Glutamatergic neuron (in vitro differentiated cells): ENCODE results near the gene ABLIM1. TPM values are rescaled to one million over a fixed set of nuclear protein-coding genes. Genes with fewer than 3 reads are reported as not detected.

ENCODE experiments used
- DNase-seq: peaks from one replicate; pipeline ENCODE4 v3.0.0; 2022
- H3K27ac Mint-ChIP-seq: one replicate; pipeline ENCODE4 v1.8.0; 2020; ENCODE audit warnings: mild to moderate bottlenecking, mixed read lengths, inconsistent platforms; ENCODE audit not compliant: unreplicated experiment
- H3K27me3 Mint-ChIP-seq: one replicate; pipeline ENCODE4 v1.8.0; 2020; ENCODE audit warnings: mild to moderate bottlenecking, moderate library complexity, mixed read lengths, inconsistent platforms; ENCODE audit not compliant: unreplicated experiment
- H3K36me3 Mint-ChIP-seq: one replicate; pipeline ENCODE4 v1.8.0; 2020; ENCODE audit warnings: mild to moderate bottlenecking, mixed read lengths, inconsistent platforms; ENCODE audit not compliant: unreplicated experiment
- H3K4me1 Mint-ChIP-seq: one replicate; pipeline ENCODE4 v1.8.0; 2020; ENCODE audit warnings: mild to moderate bottlenecking, low read depth, mixed read lengths, inconsistent platforms; ENCODE audit not compliant: unreplicated experiment
- H3K4me3 Mint-ChIP-seq: one replicate; pipeline ENCODE4 v1.8.0; 2020; ENCODE audit warnings: mild to moderate bottlenecking, mixed read lengths, inconsistent platforms; ENCODE audit not compliant: unreplicated experiment
- H3K9me3 Mint-ChIP-seq: one replicate; pipeline ENCODE4 v1.8.0; 2020; ENCODE audit warnings: mild to moderate bottlenecking, moderate library complexity, mixed read lengths, inconsistent platforms; ENCODE audit not compliant: unreplicated experiment
- total RNA-seq: library from RNA; stranded (reverse); fragmentation: NEBNext Ultra II Directional; extraction: Animal tissue kit (Norgen Biotek cat#: 25700); gene quantifications from one replicate; pipeline ENCODE4 v1.2.1, GENCODE V29; 2021; ENCODE audit not compliant: unreplicated experiment
- TF ChIP-seq, protein P1 (sequence below): fragments of 200-600 bp; sonication (generic); IDR thresholded peaks from one replicate; pipeline ENCODE4 v1.5.0; 2021; ENCODE audit not compliant: partially characterized antibody, unreplicated experiment

The ABLIM1 gene
- total RNA-seq, 1 donor from 2014 or later, result 25.7 TPM

DNA sequence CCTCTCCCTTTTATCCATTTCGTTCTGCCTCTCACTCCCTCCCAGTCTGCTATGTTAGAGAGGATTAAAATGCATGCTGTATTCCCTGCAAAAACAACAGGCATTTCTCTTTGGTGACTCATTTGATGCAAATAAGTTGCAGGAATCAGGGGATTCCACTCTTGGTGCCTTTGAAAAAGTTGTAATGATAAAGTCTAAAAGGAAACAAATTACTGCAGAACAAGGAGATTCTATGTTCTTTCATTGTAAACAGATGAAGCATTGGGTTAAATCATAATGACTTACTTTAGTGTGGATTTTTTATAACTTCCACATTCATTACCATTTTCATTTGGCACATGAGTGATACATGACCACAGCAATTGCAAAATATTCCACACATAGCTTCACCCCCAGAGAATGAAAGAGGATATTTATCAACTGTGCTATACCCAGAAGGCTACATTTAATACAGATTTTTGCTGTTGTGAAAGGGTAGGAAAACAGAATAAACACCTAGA lies 33.4 kb upstream of the ABLIM1 start:
- H3K27ac Mint-ChIP-seq, result no peak overlapping the region
- no peak overlapping the region for H3K4me3 Mint-ChIP-seq
- H3K27me3 Mint-ChIP-seq, result peaks cover 1% of the 10 kb centered on the region
- peaks cover 2% of the 10 kb centered on the region for H3K4me1 Mint-ChIP-seq
- TF ChIP-seq, protein P1, sequence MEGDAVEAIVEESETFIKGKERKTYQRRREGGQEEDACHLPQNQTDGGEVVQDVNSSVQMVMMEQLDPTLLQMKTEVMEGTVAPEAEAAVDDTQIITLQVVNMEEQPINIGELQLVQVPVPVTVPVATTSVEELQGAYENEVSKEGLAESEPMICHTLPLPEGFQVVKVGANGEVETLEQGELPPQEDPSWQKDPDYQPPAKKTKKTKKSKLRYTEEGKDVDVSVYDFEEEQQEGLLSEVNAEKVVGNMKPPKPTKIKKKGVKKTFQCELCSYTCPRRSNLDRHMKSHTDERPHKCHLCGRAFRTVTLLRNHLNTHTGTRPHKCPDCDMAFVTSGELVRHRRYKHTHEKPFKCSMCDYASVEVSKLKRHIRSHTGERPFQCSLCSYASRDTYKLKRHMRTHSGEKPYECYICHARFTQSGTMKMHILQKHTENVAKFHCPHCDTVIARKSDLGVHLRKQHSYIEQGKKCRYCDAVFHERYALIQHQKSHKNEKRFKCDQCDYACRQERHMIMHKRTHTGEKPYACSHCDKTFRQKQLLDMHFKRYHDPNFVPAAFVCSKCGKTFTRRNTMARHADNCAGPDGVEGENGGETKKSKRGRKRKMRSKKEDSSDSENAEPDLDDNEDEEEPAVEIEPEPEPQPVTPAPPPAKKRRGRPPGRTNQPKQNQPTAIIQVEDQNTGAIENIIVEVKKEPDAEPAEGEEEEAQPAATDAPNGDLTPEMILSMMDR, result no peak
- H3K36me3 Mint-ChIP-seq, result peaks cover under 1% of the 10 kb centered on the region
- H3K9me3 Mint-ChIP-seq, result peaks cover 2% of the 10 kb centered on the region
- no peak for DNase-seq

DNA sequence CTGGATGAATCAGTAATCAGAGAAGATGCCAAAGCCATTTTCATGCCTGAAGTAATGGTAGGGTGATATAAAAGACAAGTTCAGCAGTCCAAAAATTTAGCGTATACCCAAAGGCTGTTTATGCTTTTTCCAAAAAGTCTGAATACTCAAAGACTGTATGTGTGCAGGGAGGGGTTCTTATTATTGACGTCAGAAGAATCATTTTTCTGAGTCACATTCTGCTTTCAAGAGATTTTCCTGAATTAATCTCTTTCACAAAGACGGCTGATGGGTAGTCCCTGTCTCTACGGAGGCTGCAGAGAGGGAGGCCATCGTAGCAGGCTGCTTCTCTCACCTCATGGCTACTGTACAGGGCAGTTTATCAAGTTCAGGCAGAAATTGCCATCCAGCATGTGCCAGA lies 30.7 kb upstream of the ABLIM1 start:
- H3K4me3 Mint-ChIP-seq, result no peak overlapping the region
- TF ChIP-seq, protein P1, result no peak
- DNase-seq, result no peak
- no peaks in the 10 kb centered on the region for H3K9me3 Mint-ChIP-seq
- peaks cover 4% of the 10 kb centered on the region for H3K4me1 Mint-ChIP-seq
- no peaks in the 10 kb centered on the region for H3K36me3 Mint-ChIP-seq
- no peak overlapping the region for H3K27ac Mint-ChIP-seq
- H3K27me3 Mint-ChIP-seq, result peaks cover 1% of the 10 kb centered on the region

DNA sequence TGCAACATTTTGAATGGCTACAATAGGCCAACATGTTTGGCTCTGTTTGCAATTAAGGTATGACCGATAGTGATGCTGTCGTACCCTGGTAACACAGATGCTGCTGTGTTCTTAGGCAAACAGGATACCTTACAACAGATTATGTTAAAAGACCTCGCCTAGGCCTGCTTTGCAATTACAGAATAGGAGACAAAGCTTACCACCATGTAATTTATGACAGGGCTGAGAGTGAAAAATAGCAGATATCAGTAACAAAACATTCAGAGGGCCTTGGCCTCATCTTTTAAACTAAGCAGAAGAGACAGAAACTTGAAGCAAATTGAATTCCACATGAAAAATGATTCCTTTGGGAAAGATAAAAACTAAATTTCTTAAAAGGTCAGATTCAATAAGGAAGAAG lies 29.4 kb upstream of the ABLIM1 start:
- no peaks in the 10 kb centered on the region for H3K27me3 Mint-ChIP-seq
- no peaks in the 10 kb centered on the region for H3K36me3 Mint-ChIP-seq
- no peaks in the 10 kb centered on the region for H3K9me3 Mint-ChIP-seq
- TF ChIP-seq, protein P1, result no peak
- H3K4me3 Mint-ChIP-seq, result no peak overlapping the region
- peaks cover 4% of the 10 kb centered on the region for H3K4me1 Mint-ChIP-seq
- no peak for DNase-seq
- H3K27ac Mint-ChIP-seq, result no peak overlapping the region

DNA sequence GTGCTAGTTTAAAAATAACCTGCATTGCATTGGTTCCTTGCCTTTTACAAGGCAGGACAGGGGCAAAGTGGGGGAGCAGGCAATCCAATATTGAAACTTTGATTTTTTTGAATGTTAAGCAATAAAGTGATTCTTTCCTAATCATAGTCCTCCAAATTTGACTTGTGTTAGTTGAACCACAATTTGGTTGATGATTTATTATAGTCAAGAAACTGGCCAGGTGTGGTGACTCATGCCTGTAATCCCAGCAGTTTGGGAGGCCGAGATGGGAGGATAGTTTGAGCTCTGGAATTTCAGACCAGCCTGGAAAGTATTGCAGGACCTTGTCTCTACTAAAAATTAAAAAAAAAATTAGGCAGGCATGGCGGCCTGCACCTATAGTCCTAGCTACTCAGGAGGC lies 27.9 kb upstream of the ABLIM1 start:
- Mint-ChIP-seq H3K9me3 (no peaks in the 10 kb centered on the region), H3K27me3 (no peaks in the 10 kb centered on the region), H3K36me3 (no peaks in the 10 kb centered on the region), H3K4me1 (peaks cover 4% of the 10 kb centered on the region), H3K4me3 (no peak overlapping the region), H3K27ac (no peak overlapping the region)
- TF ChIP-seq, protein P1, result no peak
- DNase-seq, result no peak

DNA sequence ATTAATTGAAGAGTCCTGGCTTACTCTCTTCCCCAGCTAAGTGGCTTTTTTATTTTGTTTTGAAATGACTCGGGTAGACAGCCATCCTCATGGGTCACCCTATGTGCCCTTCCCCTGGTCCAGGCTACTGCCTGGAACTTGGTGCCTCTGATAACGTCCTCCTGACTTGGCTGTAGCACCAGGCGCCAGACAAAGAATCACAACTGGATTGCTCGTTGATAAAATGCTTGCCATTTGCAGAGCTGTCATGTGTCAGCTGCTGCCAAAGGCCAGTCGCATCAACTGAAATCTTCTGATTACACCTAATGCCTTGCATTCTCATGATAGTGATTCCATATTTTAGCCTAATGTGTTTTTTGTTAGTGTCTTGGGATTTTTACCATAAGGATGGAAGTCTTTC lies 27.4 kb upstream of the ABLIM1 start:
- no peak for DNase-seq
- Mint-ChIP-seq H3K36me3 (no peaks in the 10 kb centered on the region), H3K9me3 (no peaks in the 10 kb centered on the region), H3K27me3 (no peaks in the 10 kb centered on the region), H3K27ac (no peak overlapping the region), H3K4me1 (peaks cover 4% of the 10 kb centered on the region), H3K4me3 (no peak overlapping the region)
- TF ChIP-seq, protein P1, result no peak
